B cell (primary cell): ENCODE results near the gene WDR70. TPM values are rescaled to one million over a fixed set of nuclear protein-coding genes. Genes with fewer than 3 reads are reported as not detected.
"Not testable (repeated sequence)": the region's sequence is repeated elsewhere in the genome, so short reads cannot be mapped to it uniquely, and the experiment has no call there.

Experiments used
- ATAC-seq: fragments of 200-7000 bp; cut with Tn5 transposase; one replicate; pipeline ENCODE4 v1.10.0; 2021; ENCODE audit warnings: low read depth, mild to moderate bottlenecking, moderate number of reproducible peaks, moderate library complexity
- CTCF ChIA-PET: fragments of 350-600 bp; sonication (Branson Sonifier 250); formaldehyde crosslinking; loops from one replicate; lab custom pipeline; 2021; ENCODE audit warnings: antibody characterized with exemption, inconsistent platforms; lab: Charles Lee
- POLR2A ChIA-PET: fragments of 350-600 bp; sonication (Branson Sonifier 250); formaldehyde crosslinking; loops from one replicate; lab custom pipeline; 2021; ENCODE audit warnings: antibody characterized with exemption; lab: Charles Lee
- DNase-seq: peaks from one replicate; pipeline ENCODE4 v3.0.0; 2013
- H2AFZ ChIP-seq: 2 replicates; pipeline ENCODE4 v1.6.1; 2012; ENCODE audit warnings: mild to moderate bottlenecking, low read depth, low read length; ENCODE audit not compliant: insufficient read depth, poor library complexity, severe bottlenecking
- H3K27ac ChIP-seq, 2 donors: 1 replicate in 1 of 2; 2 replicates in 1 of 2; pipeline ENCODE4 v1.5.1; 2012 to 2013; ENCODE audit warnings: low read length in 2 of 2, mild to moderate bottlenecking in 2 of 2, moderate library complexity in 1 of 2
- H3K27me3 ChIP-seq, 4 experiments: fragments of 200-600 bp in 1 of 4; sonication (generic) in 1 of 4; replicated peaks in 1 of 4; 1 replicate in 2 of 4; 2 replicates in 2 of 4; pipeline versions ENCODE4 v1.6.1 to v1.7.0; 2013 to 2016; ENCODE audit warnings: low read length in 3 of 4, mild to moderate bottlenecking in 2 of 4, mixed read lengths in 1 of 4, moderate library complexity in 1 of 4; ENCODE audit not compliant: insufficient read depth in 4 of 4, control insufficient read depth in 3 of 4; ENCODE audit errors: control extremely low read depth in 1 of 4
- H3K36me3 ChIP-seq, 2 experiments: replicated peaks in 1 of 2; 1 replicate in 1 of 2; 2 replicates in 1 of 2; pipeline versions ENCODE4 v1.6.1 to v1.7.1; 2013; ENCODE audit warnings: low read length in 1 of 2; ENCODE audit not compliant: insufficient read depth in 2 of 2, control insufficient read depth in 1 of 2; ENCODE audit errors: control extremely low read depth in 1 of 2, extremely low read depth in 1 of 2
- H3K4me1 ChIP-seq, 2 donors: fragments of 200-600 bp in 1 of 2; sonication (generic) in 1 of 2; 1 replicate in 1 of 2; 2 replicates in 1 of 2; pipeline versions ENCODE4 v1.5.1 to v1.6.1; 2013 to 2017; ENCODE audit warnings: low read length in 2 of 2; ENCODE audit not compliant: control insufficient read depth in 2 of 2, insufficient read depth in 2 of 2
- H3K4me2 ChIP-seq: replicated peaks from 2 replicates; pipeline ENCODE3; 2012; ENCODE audit warnings: mild to moderate bottlenecking, low read depth, low read length; ENCODE audit not compliant: poor library complexity, severe bottlenecking
- H3K4me3 ChIP-seq, 5 experiments: fragments of 200-600 bp in 1 of 5; sonication (generic) in 1 of 5; 1 replicate in 3 of 5; 2 replicates in 2 of 5; pipeline versions ENCODE4 v1.5.1 to v1.7.0; 2011 to 2016; ENCODE audit warnings: low read length in 4 of 5, mild to moderate bottlenecking in 4 of 5, low read depth in 2 of 5, control low read depth in 1 of 5, moderate library complexity in 1 of 5; ENCODE audit not compliant: insufficient read depth in 1 of 5; ENCODE audit errors: control extremely low read depth in 1 of 5, extremely low read depth in 1 of 5
- H3K79me2 ChIP-seq: fragments of 200-600 bp; sonication (generic); one replicate; pipeline ENCODE4 v1.6.0; 2016; ENCODE audit warnings: low read length; ENCODE audit not compliant: control insufficient read depth, insufficient read depth
- H3K9ac ChIP-seq: fragments of 200-600 bp; sonication (generic); 2 replicates; pipeline ENCODE4 v1.6.1; 2017; ENCODE audit warnings: mild to moderate bottlenecking, low read length, moderate library complexity
- H3K9me3 ChIP-seq, 3 donors: one replicate each; pipeline versions ENCODE4 v1.6.1 to v1.7.1; 2013; ENCODE audit warnings: low read length in 2 of 3; ENCODE audit not compliant: control insufficient read depth in 2 of 3, insufficient read depth in 1 of 3; ENCODE audit errors: control extremely low read depth in 1 of 3
- H4K20me1 ChIP-seq: 2 replicates; pipeline ENCODE4 v1.6.0; 2012; ENCODE audit warnings: mild to moderate bottlenecking, low read length; ENCODE audit not compliant: insufficient read depth, control insufficient read depth, poor library complexity, severe bottlenecking
- H3K27ac Mint-ChIP-seq: one replicate; pipeline ENCODE4 v1.8.0; 2021; ENCODE audit warnings: mixed read lengths
- H3K27me3 Mint-ChIP-seq: one replicate; pipeline ENCODE4 v1.8.0; 2021; ENCODE audit warnings: mixed read lengths
- H3K4me1 Mint-ChIP-seq: one replicate; pipeline ENCODE4 v1.8.0; 2021; ENCODE audit warnings: mixed read lengths
- H3K4me3 Mint-ChIP-seq: one replicate; pipeline ENCODE4 v1.8.0; 2021; ENCODE audit warnings: mixed read lengths
- H3K9me3 Mint-ChIP-seq: one replicate; pipeline ENCODE4 v1.8.0; 2022; ENCODE audit warnings: mixed read lengths; ENCODE audit not compliant: insufficient read depth
- WGBS: methylation state at CpG from one replicate; pipeline ENCODE4 v1.1.5; 2013; ENCODE audit warnings: missing lambda C conversion rate; ENCODE audit not compliant: insufficient coverage; 5-methylcytosine and 5-hydroxymethylcytosine counted together
- intact Hi-C: fragments of 100-400 bp; cut with micrococcal nuclease; formaldehyde crosslinking; loops from one replicate; pipeline ENCODE4 v1.10.0; 2022
- polyA plus RNA-seq: library from polyadenylated mRNA; depleted of rRNA; stranded (reverse); fragments of >200 nt; gene quantifications from 2 replicates; pipeline ENCODE4 v1.2.3, GENCODE V29; 2012
- total RNA-seq, 2 donors: library from RNA; stranded (reverse); fragments of 120-200 nt in 1 of 2; gene quantifications; 1 replicate in 1 of 2; 2 replicates in 1 of 2; pipeline versions ENCODE4 v1.2.3 to v1.2.4, GENCODE V29; 2013 to 2022

WDR70 gene
- total and polyA plus RNA-seq, 2 donors (not counting 1 experiment from before 2014, with no cell fraction given): 12.8 to 46.8 TPM

GRCh38 chr5:37674361-37674760 is 295.2 kb downstream of the WDR70 start:
- H3K27ac Mint-ChIP-seq, POLR2A ChIA-PET, H3K4me2 ChIP-seq, H3K4me3 Mint-ChIP-seq, intact Hi-C loops, DNase-seq, H3K9ac ChIP-seq, H3K4me3 ChIP-seq, H3K27ac ChIP-seq, CTCF ChIA-PET, H3K9me3 ChIP-seq, H3K79me2 ChIP-seq, H3K9me3 Mint-ChIP-seq, H3K36me3 ChIP-seq, ATAC-seq, H4K20me1 ChIP-seq, H3K27me3 ChIP-seq, H2AFZ ChIP-seq, H3K27me3 Mint-ChIP-seq: not testable (repeated sequence)
- H3K4me1 Mint-ChIP-seq: peaks cover 23% of the 10 kb centered on the region
- peaks cover 9 to 12% of the 10 kb centered on the region in 2 donors for H3K4me1 ChIP-seq
- no CpG with 5 or more reads among the region's 6 CpGs for WGBS

GRCh38 chr5:37679326-37679725 is 300.2 kb downstream of the WDR70 start:
- H3K4me2 ChIP-seq, H3K4me3 Mint-ChIP-seq, H3K27me3 Mint-ChIP-seq, H3K36me3 ChIP-seq, H3K27ac ChIP-seq, H2AFZ ChIP-seq, ATAC-seq, H3K9me3 ChIP-seq, H3K79me2 ChIP-seq, DNase-seq, H3K9ac ChIP-seq, H4K20me1 ChIP-seq, H3K27me3 ChIP-seq, H3K4me1 ChIP-seq, H3K4me3 ChIP-seq, POLR2A ChIA-PET, H3K9me3 Mint-ChIP-seq, intact Hi-C loops, H3K27ac Mint-ChIP-seq: not testable (repeated sequence)
- CTCF ChIA-PET: interaction anchor here (1.2 kb wide), 1 partner anchor 24 kb away, joined by 4 read pairs; no protein-coding TSS in a partner anchor
- peaks cover 14% of the 10 kb centered on the region for H3K4me1 Mint-ChIP-seq
- WGBS: 100% methylated on average over 1 of the region's 8 CpGs

GRCh38 chr5:37679903-37680302 is 300.8 kb downstream of the WDR70 start:
- H3K27ac Mint-ChIP-seq, H3K27me3 ChIP-seq, H3K9ac ChIP-seq, H3K36me3 ChIP-seq, H3K27me3 Mint-ChIP-seq, H3K4me3 Mint-ChIP-seq, H3K79me2 ChIP-seq, H3K27ac ChIP-seq, H3K9me3 ChIP-seq, intact Hi-C loops, DNase-seq, H3K4me2 ChIP-seq, POLR2A ChIA-PET, H3K9me3 Mint-ChIP-seq, H3K4me3 ChIP-seq, H2AFZ ChIP-seq, H3K4me1 ChIP-seq, H4K20me1 ChIP-seq, ATAC-seq: not testable (repeated sequence)
- peaks cover 14% of the 10 kb centered on the region for H3K4me1 Mint-ChIP-seq
- CTCF ChIA-PET: interaction anchor here (1.2 kb wide), 1 partner anchor 25 kb away, joined by 4 read pairs; no protein-coding TSS in a partner anchor
- WGBS: 94% methylated on average over 3 of the region's 4 CpGs
